ENCODE measurements around the gene GABRG3.

GABRG3 gene

GRCh38 chr15:27092390-27092789 is 121.4 kb downstream of the GABRG3 start:
- in situ Hi-C loops (cut with MboI; ENCODE audit: low sequenced_read_pairs): no loop called here

- in situ Hi-C loops (cut with MboI; ENCODE audit: low sequenced_read_pairs): no loop called here
Observed at GRCh38 chr15:27094235-27094634, 123.3 kb downstream of the GABRG3 start.

GRCh38 chr15:27095886-27096624 is 125.1 kb downstream of the GABRG3 start:
- in situ Hi-C loops (cut with MboI; ENCODE audit: low sequenced_read_pairs): no loop called here

GRCh38 chr15:27097506-27097905 is 126.5 kb downstream of the GABRG3 start:
- in situ Hi-C loops (cut with MboI; ENCODE audit: low sequenced_read_pairs): no loop called here

GRCh38 chr15:27101982-27102381 is 131.0 kb downstream of the GABRG3 start:
- in situ Hi-C loops (cut with MboI; ENCODE audit: low sequenced_read_pairs): no loop called here

- in situ Hi-C loops (cut with MboI; ENCODE audit: low sequenced_read_pairs): no loop called here
Observed at GRCh38 chr15:27111323-27111722, 140.3 kb downstream of the GABRG3 start.

GRCh38 chr15:27114473-27114872 is 143.5 kb downstream of the GABRG3 start:
- in situ Hi-C loops (cut with MboI; ENCODE audit: low sequenced_read_pairs): no loop called here

DNA sequence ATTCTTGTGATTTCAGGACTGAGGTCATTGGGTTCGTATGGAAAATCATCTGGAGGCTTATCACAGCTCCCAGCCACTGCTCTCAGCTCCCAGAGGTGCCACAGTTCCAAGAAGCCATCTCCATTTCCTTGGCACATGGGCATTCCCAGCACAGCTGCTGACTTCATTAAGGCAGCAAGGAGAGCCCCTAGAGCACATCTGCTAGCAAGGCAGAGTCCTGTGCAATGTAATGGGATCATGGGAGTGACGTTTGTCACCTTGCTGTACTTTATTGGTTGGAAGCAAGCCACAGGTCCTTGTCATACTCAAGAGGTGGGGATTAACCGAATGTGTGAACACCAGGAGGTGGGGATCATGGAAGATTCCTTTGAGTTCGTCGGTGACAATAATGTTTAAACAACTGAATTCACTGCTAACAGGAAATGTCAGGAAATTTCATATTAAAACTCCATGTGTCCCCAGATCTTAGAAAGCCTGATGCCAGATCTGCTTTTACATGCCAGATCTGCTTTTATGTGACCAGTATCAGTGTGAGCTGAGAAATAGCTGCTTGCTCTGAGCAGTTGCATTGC is 148.8 kb downstream of the GABRG3 start:
- in situ Hi-C loops (cut with MboI; ENCODE audit: low sequenced_read_pairs): no loop called here

DNA sequence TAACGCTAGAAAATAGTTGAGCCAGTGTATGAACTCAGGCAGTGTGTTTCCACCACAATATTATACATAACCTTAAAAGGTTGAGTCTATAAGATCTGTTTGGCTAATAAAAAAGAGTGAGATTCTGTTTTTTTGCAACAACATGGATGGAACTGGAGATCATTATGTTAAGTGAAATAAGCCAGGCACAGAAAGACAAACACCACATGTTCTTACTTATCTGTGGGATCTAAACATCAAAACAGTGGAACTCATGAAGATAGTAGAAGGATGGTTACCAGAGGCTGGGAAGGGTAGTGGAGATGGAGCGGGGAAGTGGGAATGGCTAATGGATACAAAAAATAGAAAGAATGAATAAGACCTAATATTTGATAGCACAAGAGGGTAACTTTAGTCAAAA is 150.7 kb downstream of the GABRG3 start:
- in situ Hi-C loops (cut with MboI; ENCODE audit: low sequenced_read_pairs): no loop called here

DNA sequence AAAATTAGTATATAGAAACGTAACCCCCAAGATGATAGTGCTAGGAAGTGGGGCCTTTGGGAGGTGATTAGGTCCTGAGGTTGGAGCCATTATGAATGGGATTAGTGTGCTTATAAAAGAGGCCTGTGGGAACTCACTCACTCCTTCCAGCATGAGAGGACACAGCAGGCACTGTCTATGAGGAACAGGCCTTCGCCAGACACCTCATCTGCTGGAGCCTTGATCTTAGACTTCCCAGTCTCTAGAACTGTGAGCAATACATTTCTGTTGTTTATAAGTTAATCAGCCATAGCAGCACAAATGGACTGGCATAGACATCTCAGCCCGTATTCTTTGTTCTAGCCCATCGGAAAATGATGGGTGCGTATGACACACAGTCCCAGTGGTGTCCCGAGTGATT is 152.3 kb downstream of the GABRG3 start:
- in situ Hi-C loops (cut with MboI; ENCODE audit: low sequenced_read_pairs): no loop called here

GRCh38 chr15:27123808-27124207 is 152.8 kb downstream of the GABRG3 start:
- in situ Hi-C loops (cut with MboI; ENCODE audit: low sequenced_read_pairs): no loop called here

DNA sequence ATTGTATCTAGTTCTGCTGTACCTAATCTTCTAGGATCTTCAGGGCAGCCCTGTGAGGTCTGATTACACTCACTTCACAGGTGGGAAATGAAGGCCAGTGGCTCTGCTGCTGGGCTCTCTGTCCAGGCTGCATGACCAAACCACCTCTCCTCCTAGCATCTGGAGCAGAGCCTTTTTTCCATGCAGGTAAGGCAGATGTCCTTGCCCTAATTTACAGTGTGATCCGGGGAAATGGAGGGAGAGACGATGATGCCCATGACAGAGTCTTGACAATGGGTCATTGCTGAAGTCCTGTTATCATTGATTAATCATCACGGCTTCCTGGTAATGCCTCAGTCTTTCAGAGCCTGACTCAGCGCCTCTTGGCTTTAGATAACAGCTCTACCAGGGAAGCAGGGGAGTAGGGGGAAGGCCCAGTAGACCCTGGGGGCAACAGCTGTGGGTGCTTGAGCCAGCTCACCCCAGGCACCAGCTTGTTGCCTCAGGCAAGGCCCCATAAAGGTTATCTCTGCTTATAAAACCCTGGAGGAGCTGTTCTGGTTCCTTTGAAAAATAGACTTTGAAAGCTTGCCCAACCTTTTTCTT is 153.4 kb downstream of the GABRG3 start:
- in situ Hi-C loops (cut with MboI; ENCODE audit: low sequenced_read_pairs): no loop called here

GRCh38 chr15:27125185-27125584 is 154.2 kb downstream of the GABRG3 start:
- in situ Hi-C loops (cut with MboI; ENCODE audit: low sequenced_read_pairs): no loop called here

DNA sequence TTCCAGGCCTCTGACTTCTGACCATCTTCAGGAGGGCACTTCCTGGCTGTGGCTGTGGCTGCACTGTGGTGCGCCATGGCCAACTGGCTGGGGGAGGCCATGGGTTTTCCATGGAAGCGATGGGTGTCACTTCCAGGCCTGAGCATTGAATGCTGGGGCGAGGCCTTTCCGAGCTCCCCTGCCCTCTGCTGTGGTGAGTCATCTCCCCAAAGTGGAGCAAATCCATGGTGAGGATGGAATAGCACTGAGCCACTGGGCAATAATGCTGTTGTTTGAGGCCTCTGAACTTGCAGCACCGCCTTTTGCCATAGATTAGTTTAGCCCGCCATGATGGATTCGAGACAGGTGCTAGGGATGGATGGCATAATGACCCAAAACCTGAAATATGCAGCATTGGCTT is 155.5 kb downstream of the GABRG3 start:
- in situ Hi-C loops (cut with MboI; ENCODE audit: low sequenced_read_pairs): no loop called here

GRCh38 chr15:27127815-27128570 is 157.0 kb downstream of the GABRG3 start:
- in situ Hi-C loops (cut with MboI; ENCODE audit: low sequenced_read_pairs): no loop called here

GRCh38 chr15:27133249-27133648 is 162.3 kb downstream of the GABRG3 start:
- in situ Hi-C loops (cut with MboI; ENCODE audit: low sequenced_read_pairs): no loop called here

GRCh38 chr15:27134481-27134880 is 163.5 kb downstream of the GABRG3 start:
- in situ Hi-C loops (cut with MboI; ENCODE audit: low sequenced_read_pairs): no loop called here

DNA sequence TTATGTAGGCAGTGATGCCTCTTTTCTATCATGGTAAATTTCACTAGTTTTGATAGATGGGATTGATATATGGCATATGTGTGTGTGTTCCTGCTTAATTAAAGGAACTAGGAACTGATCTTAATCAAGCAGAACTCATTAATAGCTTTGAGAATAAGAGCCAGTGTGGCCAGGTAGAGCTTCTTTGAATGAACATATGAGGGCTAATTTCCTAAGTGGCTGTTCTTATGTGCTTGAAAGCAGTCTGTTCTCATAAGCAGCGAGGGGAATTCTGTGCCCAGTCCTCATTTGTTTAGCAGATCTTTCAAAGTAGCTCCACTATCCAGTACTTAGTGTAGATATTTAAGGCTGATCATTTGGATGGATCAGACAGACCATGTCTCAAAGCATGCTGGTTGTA is 164.2 kb downstream of the GABRG3 start:
- in situ Hi-C loops (cut with MboI; ENCODE audit: low sequenced_read_pairs): no loop called here

DNA sequence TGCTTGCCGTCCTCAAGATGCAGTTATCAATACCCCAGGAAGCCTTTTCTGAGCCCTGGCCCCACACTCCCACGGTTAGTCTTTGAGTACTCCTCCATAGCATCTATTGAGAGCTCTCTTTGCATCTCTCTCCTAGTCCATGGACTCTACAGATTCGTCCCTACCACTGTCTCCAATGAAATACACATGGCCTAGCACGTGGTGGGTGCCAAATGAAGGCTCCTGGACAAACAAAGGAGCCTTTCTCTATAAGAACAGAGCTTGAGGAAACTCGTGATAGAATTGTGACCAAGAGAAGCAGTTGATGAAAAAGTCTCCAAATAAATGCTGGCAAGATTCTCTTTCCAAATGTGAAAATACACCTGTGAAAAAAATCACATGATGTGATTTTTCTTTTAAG is 166.1 kb downstream of the GABRG3 start:
- in situ Hi-C loops (cut with MboI; ENCODE audit: low sequenced_read_pairs): no loop called here

GRCh38 chr15:27165590-27165989 is 194.6 kb downstream of the GABRG3 start:
- in situ Hi-C loops (cut with MboI; ENCODE audit: low sequenced_read_pairs): no loop called here

- in situ Hi-C loops (cut with MboI; ENCODE audit: low sequenced_read_pairs): no loop called here
Observed at GRCh38 chr15:27166917-27167316, 195.9 kb downstream of the GABRG3 start.

DNA sequence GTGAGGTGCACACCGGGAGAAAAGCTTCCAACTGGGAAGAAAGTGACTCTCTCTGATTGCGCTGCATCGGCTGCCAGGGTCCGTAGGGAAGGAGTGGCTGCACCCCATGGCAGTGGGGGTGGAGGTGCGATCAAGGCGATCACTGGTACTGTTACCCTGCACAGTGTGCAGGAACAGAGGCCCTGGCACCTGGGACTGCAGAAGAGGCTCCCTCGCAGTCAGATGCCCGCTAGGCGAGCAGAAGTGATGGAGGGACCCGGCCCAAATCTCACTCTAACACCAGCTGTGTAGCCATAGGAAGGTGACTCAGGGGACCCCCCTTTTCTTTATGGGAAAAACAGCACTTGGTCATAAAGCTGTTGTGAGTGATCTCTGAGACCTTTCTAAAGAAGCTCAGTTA is 196.8 kb downstream of the GABRG3 start:
- in situ Hi-C loops (cut with MboI; ENCODE audit: low sequenced_read_pairs): no loop called here

Data from HL-60/S4 treated with retinoic acid at 250 ng/mL for 4 days and 3 days (cell line).